Measurements from ENCODE around the gene MPZL3. TPM values are rescaled to one million over a fixed set of nuclear protein-coding genes. Genes with fewer than 3 reads are reported as not detected.

Gene MPZL3
- total and polyA plus RNA-seq, 2 donors from 2014 or later = 1.7 to 10.0 TPM

GRCh38 chr11:118176778-118177134, 75.4 kb downstream of the MPZL3 start:
- H3K9me3 ChIP-seq (ENCODE audit: control insufficient read depth in 2 of 3, insufficient read depth in 1 of 3, low read length in 3 of 3) = no peaks in the 10 kb centered on the region
- no peak overlapping the region for H3K9ac ChIP-seq (ENCODE audit: low read length in 3 of 3)
- H3K27ac ChIP-seq (ENCODE audit: low read depth in 2 of 2, low read length in 2 of 2) = no peak overlapping the region
- no peak for FAIRE-seq
- no peaks in the 10 kb centered on the region for H3K27me3 ChIP-seq (ENCODE audit: control insufficient read depth, insufficient read depth, low read length)
- peaks cover 0 to 2% (median 0%) of the 10 kb centered on the region in 3 donors for H3K4me1 ChIP-seq (ENCODE audit: control insufficient read depth in 2 of 3, insufficient read depth in 2 of 3, low read depth in 1 of 3, low read length in 3 of 3)
- no peaks in the 10 kb centered on the region for H3K36me3 ChIP-seq (ENCODE audit: control insufficient read depth in 2 of 3, insufficient read depth in 3 of 3, low read length in 3 of 3)
- TF ChIP-seq, protein P1, sequence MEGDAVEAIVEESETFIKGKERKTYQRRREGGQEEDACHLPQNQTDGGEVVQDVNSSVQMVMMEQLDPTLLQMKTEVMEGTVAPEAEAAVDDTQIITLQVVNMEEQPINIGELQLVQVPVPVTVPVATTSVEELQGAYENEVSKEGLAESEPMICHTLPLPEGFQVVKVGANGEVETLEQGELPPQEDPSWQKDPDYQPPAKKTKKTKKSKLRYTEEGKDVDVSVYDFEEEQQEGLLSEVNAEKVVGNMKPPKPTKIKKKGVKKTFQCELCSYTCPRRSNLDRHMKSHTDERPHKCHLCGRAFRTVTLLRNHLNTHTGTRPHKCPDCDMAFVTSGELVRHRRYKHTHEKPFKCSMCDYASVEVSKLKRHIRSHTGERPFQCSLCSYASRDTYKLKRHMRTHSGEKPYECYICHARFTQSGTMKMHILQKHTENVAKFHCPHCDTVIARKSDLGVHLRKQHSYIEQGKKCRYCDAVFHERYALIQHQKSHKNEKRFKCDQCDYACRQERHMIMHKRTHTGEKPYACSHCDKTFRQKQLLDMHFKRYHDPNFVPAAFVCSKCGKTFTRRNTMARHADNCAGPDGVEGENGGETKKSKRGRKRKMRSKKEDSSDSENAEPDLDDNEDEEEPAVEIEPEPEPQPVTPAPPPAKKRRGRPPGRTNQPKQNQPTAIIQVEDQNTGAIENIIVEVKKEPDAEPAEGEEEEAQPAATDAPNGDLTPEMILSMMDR (IDR thresholded peaks at IDR 0.05; ENCODE audit: borderline replicate concordance, extremely low read depth, insufficient read depth) = no peak
- intact Hi-C loops (cut with DNase I) = no loop called here
- no peak overlapping the region for H3K4me3 ChIP-seq (ENCODE audit: low read length in 3 of 3)
- no peak for DNase-seq

Other genes starting within 250 kb of the MPZL3 start
- gene TMPRSS4, start 175.3 kb downstream of the MPZL3 start, total RNA-seq = 234 TPM
- gene TMPRSS4, start 175.3 kb downstream of the MPZL3 start, polyA plus RNA-seq (ENCODE audit: insufficient read depth, low read depth, low replicate concordance) = 27.8 TPM
- not detected for gene SMIM35, start 165.4 kb downstream of the MPZL3 start, total RNA-seq
- gene SMIM35, start 165.4 kb downstream of the MPZL3 start, polyA plus RNA-seq (ENCODE audit: insufficient read depth, low read depth, low replicate concordance) = 0.80 TPM
- 3.5 TPM for gene SCN4B, start 99.5 kb downstream of the MPZL3 start, total RNA-seq
- 1.4 TPM for gene SCN4B, start 99.5 kb downstream of the MPZL3 start, polyA plus RNA-seq (ENCODE audit: insufficient read depth, low read depth, low replicate concordance)
- 0.25 TPM for gene SCN2B, start 75.7 kb downstream of the MPZL3 start, total RNA-seq
- 0.54 TPM for gene SCN2B, start 75.7 kb downstream of the MPZL3 start, polyA plus RNA-seq (ENCODE audit: insufficient read depth, low read depth, low replicate concordance)
- gene JAML, start 27.4 kb downstream of the MPZL3 start, total RNA-seq = 17.1 TPM
- gene JAML, start 27.4 kb downstream of the MPZL3 start, polyA plus RNA-seq (ENCODE audit: insufficient read depth, low read depth, low replicate concordance) = 2.5 TPM
- gene MPZL2, start 11.9 kb upstream of the MPZL3 start, total RNA-seq = 111 TPM
- 16.8 TPM for gene MPZL2, start 11.9 kb upstream of the MPZL3 start, polyA plus RNA-seq (ENCODE audit: insufficient read depth, low read depth, low replicate concordance)
- gene CD3E, start 52.4 kb upstream of the MPZL3 start, total RNA-seq = 14.3 TPM
- gene CD3E, start 52.4 kb upstream of the MPZL3 start, polyA plus RNA-seq (ENCODE audit: insufficient read depth, low read depth, low replicate concordance) = 2.2 TPM
- 8.7 TPM for gene CD3D, start 90.3 kb upstream of the MPZL3 start, total RNA-seq
- gene CD3D, start 90.3 kb upstream of the MPZL3 start, polyA plus RNA-seq (ENCODE audit: insufficient read depth, low read depth, low replicate concordance) = 1.4 TPM
- 4.8 TPM for gene CD3G, start 92.0 kb upstream of the MPZL3 start, total RNA-seq
- 0.45 TPM for gene CD3G, start 92.0 kb upstream of the MPZL3 start, polyA plus RNA-seq (ENCODE audit: insufficient read depth, low read depth, low replicate concordance)
- gene UBE4A, start 107.2 kb upstream of the MPZL3 start, total RNA-seq = 39.2 TPM
- gene UBE4A, start 107.2 kb upstream of the MPZL3 start, polyA plus RNA-seq (ENCODE audit: insufficient read depth, low read depth, low replicate concordance) = 11.2 TPM
- 173 TPM for gene ATP5MG, start 149.2 kb upstream of the MPZL3 start, total RNA-seq
- 811 TPM for gene ATP5MG, start 149.2 kb upstream of the MPZL3 start, polyA plus RNA-seq (ENCODE audit: insufficient read depth, low read depth, low replicate concordance)
- 85.1 TPM for gene KMT2A, start 184.1 kb upstream of the MPZL3 start, total RNA-seq
- 5.6 TPM for gene KMT2A, start 184.1 kb upstream of the MPZL3 start, polyA plus RNA-seq (ENCODE audit: insufficient read depth, low read depth, low replicate concordance)

Data from kidney (tissue), 14 donors.